Measurements from ENCODE around the gene PLEKHA3.
"Not testable (repeated sequence)": the region's sequence is repeated elsewhere in the genome, so short reads cannot be mapped to it uniquely, and the experiment has no call there.

The PLEKHA3 gene

DNA sequence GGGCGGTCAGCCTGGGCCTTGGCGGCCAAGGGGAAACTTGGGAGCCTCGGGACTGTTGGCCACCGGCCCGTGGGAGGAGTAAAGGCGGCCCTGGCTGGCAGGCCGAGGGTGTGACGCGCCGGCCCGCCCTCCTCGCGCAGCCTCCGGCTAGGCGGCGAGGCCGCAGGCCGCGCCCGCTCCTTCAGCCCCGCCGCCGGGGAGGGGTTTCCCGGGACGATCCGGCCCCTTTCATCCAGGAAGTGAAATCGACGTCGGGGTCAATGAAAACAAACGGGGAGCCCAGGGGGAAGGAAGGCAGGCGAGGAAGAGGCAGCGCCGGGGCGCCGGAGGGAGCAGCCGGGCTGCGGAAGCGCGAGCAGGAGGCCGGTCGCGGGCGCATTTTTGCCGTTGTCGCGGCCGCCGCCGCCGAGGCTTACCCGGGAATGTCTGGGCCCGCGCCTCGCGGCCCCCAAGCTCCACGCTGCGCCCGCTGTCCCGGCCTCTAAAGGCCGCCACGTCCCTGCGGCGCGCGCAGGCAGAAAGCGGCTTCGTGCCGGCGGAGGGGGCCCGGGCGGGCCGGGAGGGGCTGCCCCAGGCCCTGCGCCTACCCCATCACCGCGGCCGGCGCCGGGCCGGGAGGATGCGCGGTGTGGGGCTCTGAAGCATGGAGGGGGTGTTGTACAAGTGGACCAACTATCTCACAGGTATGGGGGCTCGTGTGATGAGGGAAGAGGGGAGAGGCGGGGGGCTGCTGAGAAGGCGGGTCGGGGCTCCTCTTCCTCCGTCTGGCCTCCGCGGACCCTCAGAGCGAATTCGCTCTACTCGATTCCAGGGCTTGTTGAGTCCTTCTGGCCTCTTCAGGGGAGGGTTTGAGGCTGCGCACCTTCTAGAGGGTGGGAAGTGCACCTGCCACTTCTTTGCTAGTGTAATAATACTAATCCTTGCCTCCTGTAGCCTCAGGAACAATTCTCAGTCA, at the start of gene PLEKHA3:
TSS of gene PLEKHA3 (plus strand) at position 231 of the 955 bp plus-strand sequence. CDS start at position 644, 413 bp downstream.
- FAIRE-seq, result peak; percentile 65
- DNase-seq (ENCODE audit: low spot score), result peak; percentile 96

DNA sequence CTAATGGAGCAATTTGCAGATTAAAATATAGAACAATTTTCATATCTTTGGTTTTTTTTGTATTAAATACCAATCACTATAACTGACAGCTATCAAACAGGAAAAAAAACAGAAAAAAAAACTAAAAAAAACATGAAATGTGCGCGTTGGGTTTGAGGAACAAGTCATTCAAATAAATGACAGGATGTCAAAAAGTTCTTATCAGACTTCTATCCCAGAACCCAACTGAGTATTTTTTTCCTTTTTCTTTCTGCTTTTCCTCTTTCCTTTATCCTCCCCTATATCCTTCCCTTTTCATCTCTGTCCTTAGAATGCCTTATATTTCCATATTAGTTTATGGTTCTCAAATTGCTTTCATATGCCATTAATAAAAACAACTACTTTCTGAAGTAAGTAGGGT, 43.6 kb upstream of the PLEKHA3 start:
- DNase-seq (ENCODE audit: low spot score) (no peak), FAIRE-seq (no peak)

DNA sequence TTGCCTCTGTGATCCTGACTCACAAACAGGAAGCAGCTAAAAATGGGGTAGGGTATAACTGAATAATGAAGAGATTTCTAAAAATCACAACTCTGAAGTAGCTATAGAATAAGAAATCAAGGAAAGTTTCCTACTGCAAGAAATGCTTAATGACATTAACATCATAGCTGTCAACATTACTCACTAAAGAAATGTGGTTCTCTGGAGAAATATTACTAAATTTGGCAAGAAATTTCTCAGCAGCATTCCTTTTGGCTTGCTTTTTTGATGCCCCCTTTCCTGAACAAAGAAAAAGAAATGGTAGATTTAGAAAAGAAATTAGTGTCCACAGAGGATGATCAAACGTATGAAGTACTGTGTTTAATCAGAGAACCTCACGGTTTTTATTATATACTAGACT, 38.8 kb upstream of the PLEKHA3 start:
- DNase-seq (ENCODE audit: low spot score) (no peak), FAIRE-seq (no peak)

DNA sequence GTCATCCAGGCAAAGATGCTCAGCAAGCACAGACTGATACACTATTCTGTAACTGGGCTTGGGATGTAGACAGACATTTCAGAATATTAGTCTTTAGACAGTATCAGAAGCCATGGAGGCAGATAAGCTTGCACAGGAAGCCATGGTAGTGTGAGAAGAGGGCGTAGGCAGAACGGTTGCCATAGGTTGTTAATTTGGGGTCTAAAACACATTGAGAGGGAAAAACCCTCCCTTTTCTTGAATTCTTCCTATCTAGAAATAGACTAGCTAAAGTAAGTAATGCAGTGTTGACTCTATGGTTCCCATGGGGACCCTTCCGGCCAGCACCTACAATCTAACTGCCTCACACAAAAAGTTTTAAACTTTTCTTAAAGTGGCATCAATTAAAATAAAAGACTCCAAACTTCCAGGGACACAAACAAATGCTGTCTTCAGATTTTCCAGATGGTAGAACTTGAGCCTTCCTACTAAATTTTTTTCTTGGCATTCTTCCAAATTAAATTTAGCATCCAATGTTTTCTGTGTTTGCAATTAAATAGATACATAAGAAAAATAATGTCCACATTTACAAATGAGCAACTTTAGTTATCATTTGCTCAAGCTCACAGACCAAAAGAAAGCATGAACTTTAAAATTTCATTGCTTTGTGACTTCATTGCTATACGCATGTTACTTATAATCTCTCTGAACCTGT, 31.1 kb upstream of the PLEKHA3 start:
- FAIRE-seq, result no peak

DNA sequence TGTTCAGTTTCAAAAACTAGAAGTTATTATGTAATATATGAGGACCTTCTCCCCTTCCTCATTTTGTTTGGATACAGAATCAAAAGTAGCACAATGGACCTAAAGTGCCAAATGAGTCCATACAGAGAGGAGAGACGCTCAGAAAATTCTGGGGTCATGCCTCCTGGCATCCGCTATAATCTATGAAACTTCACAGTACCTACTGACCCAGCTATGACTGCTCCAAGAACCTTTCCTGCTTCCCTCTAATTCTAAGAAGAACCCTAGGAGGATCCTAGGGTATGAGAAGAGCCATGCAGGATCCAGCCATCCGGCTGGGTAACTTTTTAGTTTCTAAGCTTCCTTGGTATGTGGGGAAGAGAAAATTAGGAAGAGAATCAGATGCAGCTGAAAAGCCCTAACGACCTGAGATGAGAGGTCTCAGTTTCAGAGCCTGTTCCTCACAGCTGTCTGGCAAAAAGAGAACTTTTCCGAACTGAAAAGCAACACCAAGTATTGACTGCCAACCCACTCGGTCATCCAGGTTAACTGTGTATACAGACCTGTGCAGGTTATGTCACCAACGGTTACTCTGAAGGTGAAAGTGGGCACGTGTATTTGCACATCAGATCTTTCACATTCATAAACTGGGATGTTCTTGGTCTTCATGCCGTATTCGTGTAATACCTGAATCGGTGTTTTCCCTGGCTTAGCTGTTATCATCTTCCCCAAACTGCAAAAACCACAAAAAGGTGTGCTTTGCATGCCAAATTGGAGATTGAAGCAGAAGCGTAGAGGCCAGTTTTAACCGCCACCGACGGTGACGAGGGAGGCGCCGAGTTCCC, 30.3 kb upstream of the PLEKHA3 start:
- FAIRE-seq (no peak), DNase-seq (ENCODE audit: low spot score) (no peak)

More for the DNA sequence above, 31.1 kb upstream of the PLEKHA3 start:
- no peak for DNase-seq (ENCODE audit: low spot score)

DNA sequence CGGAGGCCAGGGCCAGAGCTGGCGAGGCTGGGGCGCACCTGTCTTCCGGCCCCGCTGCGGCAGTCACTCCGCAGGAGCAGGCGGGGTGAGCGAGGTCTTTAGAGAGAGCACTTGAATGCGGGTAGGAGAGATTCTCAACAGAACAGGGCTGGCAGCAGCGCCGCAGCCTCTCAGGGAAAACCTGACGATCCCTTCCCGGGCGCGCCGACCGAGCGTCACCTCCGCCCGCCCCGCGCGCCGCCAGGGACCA, 29.8 kb upstream of the PLEKHA3 start:
- FAIRE-seq (no peak), DNase-seq (ENCODE audit: low spot score) (no peak)

DNA sequence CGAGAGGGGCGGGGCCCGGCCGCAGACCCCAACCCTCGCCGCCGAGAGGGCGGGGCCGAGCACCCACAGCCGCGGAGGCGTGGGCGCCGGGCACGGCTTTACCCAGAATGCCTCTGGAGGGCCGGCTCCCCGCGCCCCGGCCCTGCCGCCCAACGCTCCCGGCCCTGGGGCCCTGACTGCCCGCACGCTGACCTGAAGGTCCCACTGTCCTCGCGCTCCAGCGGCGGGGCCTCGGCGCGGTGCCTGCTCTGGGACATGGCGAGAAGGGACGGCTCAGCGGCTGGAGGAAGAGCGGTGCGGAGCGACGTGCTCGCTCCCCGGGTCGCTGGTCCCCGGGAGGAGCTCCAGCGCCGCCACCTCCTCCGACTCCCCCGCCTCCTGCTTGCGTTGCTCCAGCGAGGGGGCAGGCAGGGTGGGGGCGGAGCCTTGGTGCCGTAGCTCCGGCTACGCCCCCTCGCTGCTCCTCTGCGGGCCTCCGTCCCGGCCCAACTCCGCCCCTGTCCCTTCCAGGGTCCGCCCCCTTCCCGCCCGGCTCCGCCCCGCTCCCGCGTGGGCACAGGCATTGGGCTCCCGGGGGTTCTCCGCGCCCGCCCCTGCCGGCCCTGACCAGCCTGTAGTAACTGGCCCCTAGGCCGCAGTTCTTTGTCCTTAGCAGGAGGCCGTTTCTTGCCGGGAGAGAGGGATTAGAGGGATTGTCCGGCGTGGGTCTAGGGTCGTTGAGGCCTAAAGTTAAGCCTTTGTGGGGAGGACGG, 29.3 kb upstream of the PLEKHA3 start, which contains the start of the genes PJVK and PRKRA:
TSS of gene PJVK (plus strand) at position 605 of the 752 bp plus-strand sequence. CDS start 2,032 bp downstream, outside the sequence.
TSS of gene PRKRA (minus strand) at position 402 of the 752 bp plus-strand sequence. CDS start at position 257, 145 bp downstream.
- DNase-seq (ENCODE audit: low spot score) (peak; percentile 98), FAIRE-seq (peak; percentile 87)

DNA sequence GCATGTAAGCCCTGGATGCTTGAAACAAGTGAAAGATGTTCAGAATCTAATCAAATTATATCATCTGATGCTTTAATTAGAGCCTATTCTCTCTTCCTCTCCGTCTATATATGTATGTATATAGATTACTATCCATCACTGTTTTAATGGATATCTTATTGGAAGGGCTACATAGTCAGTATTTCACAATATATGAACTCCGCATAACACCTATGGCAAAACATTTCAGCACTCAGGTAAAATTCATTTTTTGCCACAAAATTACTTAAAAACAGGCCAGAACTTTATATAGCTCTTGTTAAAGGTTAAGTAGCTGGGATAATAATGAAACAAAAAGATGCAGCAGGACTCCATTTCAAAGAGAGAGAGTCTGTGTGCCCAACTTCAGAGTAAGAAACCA, 27.9 kb upstream of the PLEKHA3 start:
- DNase-seq (ENCODE audit: low spot score) (no peak), FAIRE-seq (no peak)

DNA sequence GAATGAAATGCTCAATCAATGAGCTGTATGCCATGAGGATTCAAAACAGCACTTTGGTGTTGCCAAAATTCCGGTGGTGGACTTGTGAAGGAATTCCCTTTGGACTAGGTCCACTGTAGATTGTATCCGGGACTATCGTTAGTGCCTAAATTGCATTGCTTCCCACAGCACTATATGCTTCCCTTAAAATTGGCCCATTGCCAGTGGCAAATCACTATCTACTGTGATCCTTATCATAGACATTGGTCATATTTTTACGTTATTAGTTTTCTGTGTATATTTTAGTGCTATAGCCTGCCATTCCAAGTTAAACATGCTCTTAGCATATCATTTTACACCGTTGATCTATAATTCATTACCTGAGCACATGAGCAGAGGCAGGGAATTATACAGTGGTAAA, 27.4 kb upstream of the PLEKHA3 start:
- FAIRE-seq (no peak), DNase-seq (ENCODE audit: low spot score) (no peak)

DNA sequence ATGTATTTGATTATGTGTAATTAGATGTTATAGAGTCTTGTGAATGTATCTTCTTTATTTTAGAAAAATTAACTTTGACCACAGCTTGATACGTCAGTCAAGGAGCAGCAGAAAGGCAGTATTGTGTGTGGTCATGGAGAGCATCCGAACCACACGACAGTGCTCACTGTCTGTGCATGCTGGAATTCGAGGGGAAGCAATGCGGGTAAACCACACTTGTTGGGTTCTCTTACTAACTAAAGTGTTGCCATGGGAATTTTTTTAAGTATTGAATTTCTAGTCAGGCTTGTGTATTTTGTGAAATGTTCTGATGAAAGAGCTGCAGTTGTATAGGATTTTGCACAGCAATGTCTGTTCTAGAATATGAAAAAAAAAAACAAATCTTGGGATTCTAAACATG, 24.3 kb upstream of the PLEKHA3 start:
- no peak for FAIRE-seq
- no peak for DNase-seq (ENCODE audit: low spot score)

DNA sequence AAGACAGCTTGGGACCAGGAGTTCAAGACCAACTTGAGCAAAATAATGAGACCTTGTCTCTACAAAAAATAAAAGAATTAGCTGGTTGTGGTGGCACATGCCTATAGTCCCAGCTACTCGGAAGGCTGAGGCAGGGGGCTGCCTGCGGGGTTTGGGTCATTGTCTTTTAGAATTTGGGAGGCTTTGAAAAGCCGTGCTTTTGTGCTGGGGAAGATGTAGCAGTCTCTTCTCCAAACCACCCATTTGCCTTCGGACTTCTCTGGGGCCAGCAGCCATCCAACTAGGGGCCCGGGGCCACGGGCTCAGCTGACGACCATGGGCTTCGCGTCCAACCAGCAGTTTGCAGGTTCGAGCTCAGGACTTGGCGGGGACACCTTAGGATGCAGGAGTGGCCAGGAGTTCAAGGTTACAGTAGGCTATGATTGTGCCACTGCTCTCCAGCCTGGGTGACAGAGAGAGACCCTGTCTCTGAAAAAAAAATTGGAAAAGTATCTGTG, 22.8 kb upstream of the PLEKHA3 start:
- DNase-seq (ENCODE audit: low spot score), result no peak
- no peak for FAIRE-seq

DNA sequence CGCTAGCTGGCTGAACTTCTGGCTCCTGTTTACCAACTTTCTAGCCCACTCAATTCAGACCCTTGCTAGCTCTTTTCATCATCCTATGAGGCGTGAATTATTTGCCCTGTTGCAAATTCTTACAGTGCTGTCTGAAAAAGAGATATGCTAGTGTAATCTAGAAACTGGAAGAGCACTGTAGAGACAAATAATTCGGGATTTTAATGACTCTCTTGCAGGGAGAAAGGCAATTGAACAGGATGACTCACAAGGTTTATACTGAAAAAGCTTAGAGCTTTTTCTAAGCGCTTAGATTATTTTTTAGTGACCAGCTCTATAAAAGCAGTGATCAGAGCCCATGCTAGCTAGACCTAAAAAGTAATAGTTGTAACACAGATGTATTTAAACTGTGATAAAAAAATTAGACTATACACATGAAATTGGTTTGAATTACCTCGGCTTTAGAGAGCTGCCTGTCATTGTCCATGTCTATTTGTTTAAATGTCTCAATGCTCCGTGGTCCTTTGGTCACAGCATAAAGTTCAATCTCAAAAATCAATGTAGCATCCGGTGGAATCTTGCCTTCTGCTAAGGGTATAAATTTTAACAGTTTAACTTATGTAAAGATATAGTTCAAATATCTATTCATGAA, 10.9 kb upstream of the PLEKHA3 start:
- FAIRE-seq (no peak), DNase-seq (ENCODE audit: low spot score) (no peak)

DNA sequence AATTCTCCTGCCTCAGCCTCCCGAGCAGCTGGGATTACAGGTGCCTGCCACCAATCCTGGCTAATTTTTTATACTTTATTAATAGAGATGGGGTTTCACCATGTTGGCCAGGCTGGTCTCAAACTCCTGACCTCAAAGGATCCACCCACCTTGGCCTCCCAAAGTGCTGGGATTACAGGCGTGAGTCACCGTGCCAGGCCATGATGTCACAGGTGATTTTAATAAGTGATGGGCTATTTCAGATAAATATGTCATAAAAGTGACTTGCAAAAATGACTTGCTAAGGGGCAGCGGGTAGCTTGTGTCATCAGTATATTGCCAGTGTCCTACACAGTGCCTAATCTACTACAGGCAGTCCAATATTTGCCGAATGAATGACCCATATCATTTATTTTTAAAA, 8.9 kb upstream of the PLEKHA3 start:
- not testable (repeated sequence) for FAIRE-seq; DNase-seq (ENCODE audit: low spot score)

DNA sequence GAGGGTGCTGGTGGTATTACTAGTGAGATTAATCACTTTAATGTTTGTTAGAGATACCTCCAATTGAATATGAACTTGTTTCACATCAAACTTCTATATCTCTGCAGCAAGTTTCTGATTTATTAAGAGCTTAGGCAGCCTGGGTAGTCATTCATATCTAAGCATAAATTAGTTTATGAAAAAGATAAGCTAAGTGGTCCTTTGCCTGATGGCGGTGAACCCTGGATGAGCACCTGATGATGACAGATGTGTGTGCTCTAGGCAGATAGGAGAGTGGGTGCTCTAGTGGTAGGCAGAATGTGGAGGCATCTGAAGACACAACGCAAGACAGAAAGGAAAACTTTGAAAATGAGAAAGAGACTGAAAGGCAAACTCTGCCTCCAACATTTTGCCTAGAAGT, 6.9 kb upstream of the PLEKHA3 start:
- no peak for FAIRE-seq

DNA sequence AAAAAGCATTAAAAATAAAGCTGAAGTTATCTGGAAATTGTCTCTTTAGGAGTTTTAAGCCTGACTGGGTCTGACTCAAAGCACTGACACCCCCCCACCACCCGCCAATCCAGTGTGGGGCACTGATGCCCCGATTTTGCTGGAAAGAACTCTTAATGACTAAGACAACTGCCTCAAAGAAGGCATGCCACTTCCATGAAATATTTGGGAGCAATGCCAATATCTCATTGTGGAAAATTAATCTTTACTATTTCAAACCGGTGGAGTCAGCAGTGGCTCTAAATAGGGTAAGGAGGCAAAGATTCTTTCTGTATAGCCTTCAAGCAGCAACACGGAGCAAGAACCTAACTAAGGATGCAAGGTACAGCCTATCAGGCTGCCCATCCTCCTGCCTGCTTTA, 6.3 kb upstream of the PLEKHA3 start:
- no peak for DNase-seq (ENCODE audit: low spot score)
- no peak for FAIRE-seq

More for the DNA sequence above, 6.9 kb upstream of the PLEKHA3 start:
- no peak for DNase-seq (ENCODE audit: low spot score)

DNA sequence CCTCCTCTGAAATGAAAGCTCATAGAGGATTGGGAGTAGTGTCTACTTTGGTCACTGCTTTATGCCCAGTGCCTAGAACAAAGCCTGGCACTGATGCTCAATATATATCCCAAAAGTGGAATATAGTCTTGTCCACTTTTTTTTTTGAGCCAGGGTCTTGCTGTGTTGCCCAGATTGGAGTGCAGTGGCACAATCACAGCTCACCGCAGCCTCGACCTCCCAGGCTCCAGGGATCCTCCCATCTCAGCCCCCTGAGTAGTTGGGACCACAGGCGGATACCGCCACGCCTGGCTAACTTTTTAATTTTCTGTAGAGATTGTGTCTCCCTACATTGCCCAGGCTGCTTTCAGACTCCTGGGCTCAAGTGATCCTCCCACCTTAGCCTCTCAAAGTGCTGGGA, 5.7 kb upstream of the PLEKHA3 start:
- FAIRE-seq, result no peak

DNA sequence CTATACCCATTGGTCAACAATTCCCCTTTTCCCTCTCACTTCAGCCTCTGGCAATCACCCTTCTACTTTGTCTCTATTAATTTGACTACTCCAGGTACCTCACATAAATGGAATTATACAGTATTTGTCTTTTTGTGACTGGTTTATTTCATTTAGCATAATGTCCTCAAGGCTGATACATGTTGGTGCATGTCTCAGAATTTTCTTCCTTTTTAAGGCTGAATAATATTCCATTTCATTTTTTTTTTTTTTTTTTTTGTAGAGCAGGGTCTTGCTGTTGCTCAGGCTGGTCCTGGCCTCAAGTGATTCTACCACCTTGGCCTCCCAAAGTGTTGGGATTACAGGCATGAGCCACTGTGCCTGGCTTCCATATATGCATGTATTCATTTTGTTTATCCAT, 3.8 kb upstream of the PLEKHA3 start:
- DNase-seq (ENCODE audit: low spot score) (no peak), FAIRE-seq (no peak)

More for the DNA sequence above, 5.7 kb upstream of the PLEKHA3 start:
- DNase-seq (ENCODE audit: low spot score), result no peak

DNA sequence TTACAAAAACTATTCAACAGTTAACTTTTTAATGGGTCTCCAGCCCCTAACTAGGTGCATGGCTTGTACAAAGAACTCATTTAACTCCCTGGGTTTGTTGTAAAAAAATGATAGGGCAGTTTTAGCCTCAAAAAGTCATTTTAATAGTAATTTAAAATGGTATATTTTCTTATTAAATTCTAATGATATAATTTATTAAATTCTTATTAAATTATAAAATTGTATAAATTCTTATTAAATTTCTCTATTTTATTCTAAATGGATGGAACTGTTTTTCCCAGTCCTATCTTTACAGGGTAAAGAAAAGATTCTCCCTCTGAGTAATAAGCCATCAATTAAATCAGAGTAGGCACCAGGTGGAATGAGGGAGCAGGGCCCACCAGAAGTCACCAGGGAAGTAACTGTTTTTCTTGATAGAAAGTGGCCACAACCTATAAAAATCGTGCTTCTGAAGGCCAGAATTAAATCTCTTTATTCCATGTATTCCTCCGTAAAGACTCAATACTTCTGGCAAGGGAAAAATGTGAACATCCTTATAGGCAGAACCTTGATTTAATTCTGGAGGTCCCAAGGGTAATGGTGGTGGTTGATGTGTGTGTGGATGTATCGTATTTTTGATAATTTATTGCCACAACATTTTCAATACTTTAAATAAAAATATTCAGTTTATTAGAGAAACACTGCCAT, 2.7 kb upstream of the PLEKHA3 start:
- DNase-seq (ENCODE audit: low spot score), result no peak
- no peak for FAIRE-seq

DNA sequence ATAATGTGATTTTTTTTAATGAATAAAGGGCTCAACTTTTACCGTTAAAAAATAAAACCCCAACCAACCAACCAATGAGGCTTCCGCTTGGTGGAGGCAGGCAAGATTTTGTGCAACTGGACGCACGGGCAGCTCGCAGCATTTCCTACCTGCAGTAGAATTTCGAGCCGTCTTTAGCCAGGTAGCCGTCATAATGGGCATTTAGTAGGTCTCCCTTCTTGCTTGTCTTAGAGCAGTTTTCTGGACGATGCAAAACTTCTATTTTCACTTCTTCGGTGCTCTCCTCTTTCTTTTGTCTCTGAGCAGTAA, 2.2 kb upstream of the PLEKHA3 start:
- no peak for FAIRE-seq
- peak; percentile 11 for DNase-seq (ENCODE audit: low spot score)

Measured in urothelium cell line (cell line).